Dermis microvascular lymphatic vessel endothelial cell (primary cell): Measurements from ENCODE around the gene BLOC1S1. TPM values are rescaled to one million over a fixed set of nuclear protein-coding genes. Genes with fewer than 3 reads are reported as not detected.
"Not testable (repeated sequence)": the region's sequence is repeated elsewhere in the genome, so short reads cannot be mapped to it uniquely, and the experiment has no call there.

ENCODE experiments used
- DNase-seq, 2 donors: peaks; one replicate each; pipeline versions ENCODE4 v3.0.0 to v3.0.0-alpha.2; 2010; ENCODE audit warnings: low read depth in 2 of 2
- total RNA-seq: library from RNA; depleted of rRNA; stranded (reverse); fragments of >200 nt; gene quantifications from 2 replicates; pipeline ENCODE4 v1.2.1, GENCODE V29; 2014

BLOC1S1 gene
- total RNA-seq, 1 donor from 2014 or later: 56.2 TPM

DNA sequence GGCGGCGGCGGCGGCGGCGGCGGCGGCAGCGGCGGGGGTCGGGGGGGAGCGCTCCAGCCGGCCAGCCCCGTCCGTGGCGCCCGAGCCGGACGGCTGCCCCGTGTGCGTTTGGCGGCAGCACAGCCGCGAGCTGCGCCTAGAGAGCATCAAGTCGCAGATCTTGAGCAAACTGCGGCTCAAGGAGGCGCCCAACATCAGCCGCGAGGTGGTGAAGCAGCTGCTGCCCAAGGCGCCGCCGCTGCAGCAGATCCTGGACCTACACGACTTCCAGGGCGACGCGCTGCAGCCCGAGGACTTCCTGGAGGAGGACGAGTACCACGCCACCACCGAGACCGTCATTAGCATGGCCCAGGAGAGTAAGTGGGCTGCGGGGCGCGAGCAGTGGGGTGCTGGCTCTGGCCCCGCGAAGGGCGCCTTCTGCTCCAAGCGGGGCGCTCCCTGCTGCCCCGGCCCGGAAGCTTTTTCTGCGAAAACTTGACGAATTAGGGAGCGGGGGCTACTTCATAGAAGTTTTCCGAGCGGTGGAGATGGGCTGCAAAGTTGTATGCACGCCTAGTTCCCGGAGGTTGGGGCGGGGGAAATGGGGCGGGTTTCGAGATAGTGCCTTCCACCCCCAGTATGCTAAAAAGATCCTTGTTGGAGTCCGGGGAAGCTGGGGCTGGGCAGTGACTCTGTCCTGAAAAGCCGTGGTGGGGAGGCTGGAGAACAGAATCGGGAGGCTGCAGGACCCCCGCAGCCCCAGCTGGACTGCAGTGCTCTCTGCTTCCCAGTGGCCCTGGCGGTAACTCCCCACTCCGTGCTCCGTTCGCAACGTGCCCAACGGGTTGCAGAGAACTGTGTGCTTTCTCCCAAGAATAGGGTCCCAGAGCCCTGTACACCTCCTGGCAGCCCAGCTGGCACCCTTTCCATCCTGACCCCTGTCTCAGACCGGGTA, 27.8 kb downstream of the BLOC1S1 start:
- DNase-seq: peak in 1 of 2 donors; percentile 60

DNA sequence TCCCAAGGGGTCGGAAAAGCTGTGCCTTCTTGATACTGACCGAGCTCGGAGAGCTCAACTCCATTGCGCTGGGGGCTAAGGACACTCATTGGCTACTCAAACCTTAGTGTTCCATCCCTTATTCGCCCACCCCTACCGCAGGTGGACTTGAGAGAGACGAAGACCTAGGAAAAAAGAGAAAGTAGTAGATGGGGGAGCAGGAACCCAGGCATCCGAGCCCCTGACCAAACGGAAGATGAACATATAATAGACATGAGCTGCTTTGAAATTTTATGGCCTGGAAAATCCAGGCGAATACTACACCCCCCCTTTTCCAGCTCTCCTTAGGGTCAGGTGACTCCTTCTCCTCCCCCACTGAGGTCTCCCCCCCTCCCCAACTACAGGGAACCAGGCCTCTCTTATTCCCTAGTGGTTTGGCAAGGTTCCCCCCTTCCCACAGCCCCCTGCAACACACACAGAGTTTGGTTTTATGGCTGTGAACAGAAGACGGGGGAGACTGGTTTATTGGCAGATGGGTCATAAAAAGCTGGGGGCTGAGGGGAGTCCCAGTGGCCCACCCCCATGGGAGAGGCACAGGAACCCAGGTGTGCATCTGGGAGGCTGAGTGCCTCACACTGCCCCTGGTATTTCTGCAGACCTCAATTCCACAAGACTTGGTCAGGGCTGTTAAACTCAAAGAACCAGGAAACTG, 28.6 kb downstream of the BLOC1S1 start:
- DNase-seq: no peak

DNA sequence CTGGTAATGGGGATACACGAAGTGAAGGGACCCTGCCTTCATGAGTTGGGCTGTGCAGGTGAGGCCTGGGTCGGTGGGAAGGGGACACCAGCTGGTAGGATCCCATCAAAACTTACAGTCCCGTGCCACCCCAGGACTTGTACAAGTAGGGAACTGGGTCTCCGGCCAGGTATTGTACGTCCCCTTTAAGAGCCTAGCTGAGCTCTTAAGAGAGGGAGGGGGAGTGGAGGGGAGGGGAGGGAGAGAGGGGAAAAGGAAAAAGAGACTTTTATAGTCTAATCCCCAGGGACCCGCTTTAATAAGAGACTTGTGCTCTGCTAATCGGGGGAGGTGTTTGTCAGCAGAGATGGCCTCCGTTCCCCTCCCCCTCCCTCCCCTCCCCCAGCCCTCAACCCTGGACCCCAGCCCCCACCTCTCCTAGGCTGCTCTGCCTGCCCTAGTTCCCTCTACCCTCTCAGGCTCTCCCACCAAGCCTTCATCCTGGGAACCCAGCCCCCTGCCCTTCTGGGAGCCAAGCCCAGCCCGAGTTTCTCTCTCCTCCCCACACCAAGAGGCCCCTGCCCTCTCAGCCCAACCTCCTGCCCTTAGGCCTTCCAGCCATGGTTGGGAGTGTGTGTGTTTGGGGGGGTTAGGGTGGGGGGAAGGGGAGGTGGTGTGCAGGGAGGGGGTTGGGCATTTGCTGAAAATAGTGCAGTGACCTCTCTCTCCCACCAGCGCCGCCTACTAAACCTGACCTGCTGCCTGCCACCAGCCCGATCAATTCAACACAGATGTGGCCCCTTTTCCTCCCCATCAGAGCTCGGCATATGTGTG, 29.7 kb downstream of the BLOC1S1 start:
- no peak for DNase-seq

DNA sequence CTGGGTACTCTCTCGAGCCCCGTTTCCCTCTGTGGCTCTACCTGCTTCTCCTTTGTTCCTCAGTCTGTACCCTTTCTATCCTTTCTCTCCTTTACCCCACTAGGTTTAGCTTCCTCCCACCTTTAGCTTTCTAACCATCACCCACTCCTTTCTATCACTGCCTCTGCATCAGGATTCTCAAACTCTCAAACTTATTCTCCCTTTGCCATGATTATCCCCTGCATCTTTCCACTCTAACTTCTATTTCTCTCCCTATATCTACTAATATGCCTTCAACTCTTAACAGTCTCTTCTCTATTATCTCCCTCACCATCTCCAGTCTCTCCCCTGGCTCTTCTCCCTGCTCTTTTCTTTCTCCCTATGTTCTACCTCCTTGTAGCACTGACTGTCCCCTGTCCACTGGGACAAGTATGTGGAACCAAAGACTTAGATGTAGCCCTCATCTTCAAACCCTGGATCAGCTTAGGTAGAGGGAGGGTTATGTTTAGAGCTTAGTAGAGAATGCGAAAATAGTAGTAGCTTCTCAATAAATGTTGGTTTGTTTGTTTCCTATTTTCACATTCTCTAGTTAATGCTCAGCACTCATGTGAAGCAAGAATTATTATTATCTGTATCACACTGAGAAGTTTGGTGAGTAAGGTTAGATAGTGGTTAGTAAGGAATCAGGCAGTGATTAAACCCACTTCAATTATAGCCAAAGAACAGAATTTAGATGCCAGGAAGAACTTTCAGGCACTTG, 30.5 kb downstream of the BLOC1S1 start:
- no peak for DNase-seq

DNA sequence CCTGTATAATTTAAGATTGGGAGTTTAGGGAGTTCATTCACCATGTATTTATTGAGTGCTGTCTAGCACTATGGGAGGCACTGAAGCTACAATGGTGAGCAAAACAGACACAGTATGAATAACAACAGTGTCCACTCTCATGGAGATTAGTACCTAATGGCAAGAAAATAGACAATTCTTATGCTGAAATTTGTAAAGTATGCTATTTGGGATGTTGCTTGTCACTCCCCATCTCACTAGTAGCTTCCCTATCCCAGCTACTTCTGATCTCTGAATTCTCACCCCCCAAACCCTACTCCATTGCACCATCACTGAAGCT, 31.0 kb downstream of the BLOC1S1 start:
- DNase-seq: no peak

DNA sequence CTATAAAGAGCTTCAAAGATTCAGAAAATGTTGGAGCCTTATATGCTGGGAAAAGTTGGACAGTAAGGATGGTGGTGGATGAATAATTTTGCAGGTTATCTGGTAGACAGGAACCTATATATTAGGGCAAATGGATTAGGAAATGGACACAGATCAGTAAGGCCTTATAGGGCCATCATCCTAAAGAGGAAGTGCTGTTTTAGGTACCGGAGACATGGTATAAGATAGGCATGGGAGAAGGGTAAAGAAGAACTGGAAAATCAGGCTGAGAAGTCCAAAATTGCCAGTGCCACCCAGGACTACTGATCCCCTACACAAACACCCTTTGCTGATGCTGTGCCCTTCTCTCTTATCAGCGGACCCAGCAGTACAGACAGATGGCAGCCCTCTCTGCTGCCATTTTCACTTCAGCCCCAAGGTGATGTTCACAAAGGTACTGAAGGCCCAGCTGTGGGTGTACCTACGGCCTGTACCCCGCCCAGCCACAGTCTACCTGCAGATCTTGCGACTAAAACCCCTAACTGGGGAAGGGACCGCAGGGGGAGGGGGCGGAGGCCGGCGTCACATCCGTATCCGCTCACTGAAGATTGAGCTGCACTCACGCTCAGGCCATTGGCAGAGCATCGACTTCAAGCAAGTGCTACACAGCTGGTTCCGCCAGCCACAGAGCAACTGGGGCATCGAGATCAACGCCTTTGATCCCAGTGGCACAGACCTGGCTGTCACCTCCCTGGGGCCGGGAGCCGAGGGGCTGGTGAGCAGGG, 32.6 kb downstream of the BLOC1S1 start:
- DNase-seq: no peak

DNA sequence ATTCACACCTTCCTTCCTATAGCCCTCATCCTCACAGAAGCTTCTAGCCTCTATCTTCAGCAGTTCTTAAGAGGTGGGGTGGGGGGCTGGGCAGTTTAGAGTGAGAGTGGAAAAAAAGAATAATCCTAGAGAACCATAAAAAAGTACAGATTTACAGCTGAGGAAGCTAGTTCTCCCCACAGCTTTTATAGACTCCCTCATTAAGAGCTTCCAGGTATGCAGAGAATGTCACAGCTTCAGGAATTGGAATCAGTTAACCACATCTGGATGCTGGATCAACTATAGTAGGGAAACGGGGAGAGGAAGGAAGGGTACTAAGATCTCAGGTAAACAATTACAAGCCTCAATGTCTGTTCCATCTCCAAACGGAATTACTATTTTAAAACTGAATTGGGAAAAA, 39.4 kb downstream of the BLOC1S1 start:
- no peak for DNase-seq

DNA sequence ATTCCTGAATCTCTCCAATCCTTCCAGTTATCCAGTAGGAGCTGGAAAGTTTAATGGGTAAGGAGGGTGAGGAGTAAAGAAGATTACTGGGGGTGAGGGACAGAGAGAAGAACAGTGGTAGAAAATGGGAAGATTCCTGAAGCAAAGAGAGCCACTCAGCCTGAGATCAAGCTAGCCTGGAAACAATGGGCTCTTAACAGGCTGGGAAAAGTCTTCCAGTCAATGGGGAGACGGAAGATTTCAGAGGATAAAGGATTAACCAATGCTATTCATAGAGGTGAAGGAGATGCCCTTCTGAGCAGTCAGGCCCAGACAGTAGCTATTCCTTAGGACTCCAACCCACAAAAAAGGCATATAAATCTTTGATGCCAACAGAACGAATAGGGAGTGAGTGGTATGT, 41.9 kb downstream of the BLOC1S1 start:
- DNase-seq: no peak

DNA sequence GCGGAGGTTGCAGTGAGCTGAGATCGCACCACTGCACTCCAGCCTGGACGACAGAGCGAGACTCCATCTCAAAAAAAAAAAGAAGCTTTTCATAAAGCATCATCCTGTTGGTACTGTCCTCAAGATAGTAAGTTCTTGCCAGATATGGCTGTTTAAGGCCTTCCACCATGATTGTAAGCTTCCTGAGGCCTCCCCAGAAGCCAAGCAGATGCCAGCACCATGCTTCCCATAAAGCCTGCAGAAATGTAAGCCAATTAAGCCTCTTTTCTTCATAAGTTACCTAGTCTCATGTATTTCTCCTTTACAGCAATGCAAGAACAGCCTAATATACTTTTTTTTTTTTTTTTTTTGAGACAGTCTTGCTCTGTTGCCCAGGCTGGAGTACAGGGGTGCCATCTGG, 42.7 kb downstream of the BLOC1S1 start:
- DNase-seq: not testable (repeated sequence)

DNA sequence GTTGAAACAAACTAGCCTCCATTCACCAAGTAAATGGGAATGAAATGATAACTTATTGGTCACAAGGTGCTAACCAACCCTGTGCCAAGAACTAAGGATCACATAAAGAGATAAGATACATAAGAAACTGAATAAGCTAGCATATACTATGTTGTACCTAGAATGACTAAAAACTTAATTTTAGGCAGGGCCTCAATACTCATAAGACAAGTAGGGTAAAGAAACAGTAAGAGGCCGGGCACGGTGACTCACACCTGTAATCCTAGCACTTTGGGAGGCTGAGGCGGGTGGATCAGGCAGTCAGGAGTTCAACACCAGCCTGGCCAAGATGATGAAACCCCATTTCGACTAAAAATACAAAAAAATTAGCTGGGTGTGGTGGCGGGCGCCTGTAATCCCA, 44.8 kb downstream of the BLOC1S1 start:
- DNase-seq: no peak

DNA sequence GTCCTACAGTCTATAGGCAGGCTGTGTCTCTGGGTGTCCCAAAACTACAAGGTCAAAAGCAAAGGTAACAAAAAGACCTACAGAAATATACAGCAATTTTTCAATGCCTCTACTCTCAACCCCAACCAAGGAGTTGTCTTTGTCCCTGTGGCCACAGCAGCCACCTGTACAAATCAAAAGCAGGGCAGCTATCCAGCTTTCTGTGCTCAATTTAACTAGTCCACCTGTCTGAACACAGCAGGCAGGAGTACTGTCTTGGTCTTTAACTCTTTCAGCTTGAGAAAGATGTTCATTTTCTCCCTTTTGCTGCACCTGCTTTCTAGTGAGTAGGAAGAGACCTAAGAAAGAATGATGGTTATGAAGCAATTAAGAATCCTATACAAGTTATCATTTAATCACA, 46.8 kb downstream of the BLOC1S1 start:
- DNase-seq: no peak

DNA sequence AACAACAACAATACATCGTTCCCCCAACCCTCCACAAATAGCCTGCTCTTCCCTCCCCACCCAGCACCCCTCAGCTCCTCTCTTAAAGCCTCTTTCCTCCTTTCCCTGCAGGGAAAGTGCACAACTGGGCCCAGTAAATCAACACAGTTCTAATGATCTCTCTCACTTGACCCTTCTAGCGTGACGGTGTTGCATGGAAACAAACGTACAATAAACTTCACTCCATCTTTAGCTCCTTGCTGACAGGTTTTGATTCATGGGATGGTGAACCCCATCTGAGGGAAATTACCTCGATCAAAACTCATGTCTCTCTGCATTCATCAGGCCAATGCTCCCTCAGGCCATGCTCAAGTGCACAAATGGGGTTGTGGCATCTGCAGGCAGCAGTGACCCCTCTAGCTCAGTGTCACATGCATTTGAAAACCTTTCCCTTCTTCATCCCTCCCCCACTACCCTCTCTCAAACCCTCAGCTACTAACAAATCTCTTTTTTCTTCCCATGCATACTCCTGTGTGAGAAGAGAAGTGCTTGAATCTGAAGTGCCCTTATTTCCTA, 50.0 kb downstream of the BLOC1S1 start:
- DNase-seq: no peak

DNA sequence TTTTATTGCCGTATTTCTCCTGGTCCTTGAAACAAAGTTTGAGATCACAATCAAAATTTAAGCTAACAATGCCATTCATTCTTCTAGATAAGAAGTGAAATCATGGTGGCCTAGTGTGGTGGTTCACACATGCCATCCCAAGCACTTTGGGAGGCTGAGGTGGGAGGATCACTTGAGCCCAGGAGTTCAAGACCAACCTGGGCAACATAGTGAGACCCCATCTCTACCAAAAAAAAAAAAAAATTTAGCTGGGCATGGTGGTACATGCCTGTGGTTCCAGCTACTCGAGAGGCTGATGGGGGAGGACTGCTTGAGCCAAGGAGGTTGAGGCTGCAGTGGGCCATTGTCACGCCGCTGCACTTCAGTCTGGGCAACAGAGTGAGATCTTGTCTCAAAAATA, 51.3 kb downstream of the BLOC1S1 start:
- DNase-seq: no peak

Other genes starting within 250 kb of the BLOC1S1 start
- not detected in 2 replicates for gene OR6C70, start 245.9 kb upstream of the BLOC1S1 start, total RNA-seq
- gene OR6C68, start 223.7 kb upstream of the BLOC1S1 start, total RNA-seq: not detected in 2 replicates
- not detected in 2 replicates for gene OR6C4, start 166.4 kb upstream of the BLOC1S1 start, total RNA-seq
- gene OR2AP1, start 143.6 kb upstream of the BLOC1S1 start, total RNA-seq: not detected in 2 replicates
- not detected in 2 replicates for gene OR10P1, start 79.2 kb upstream of the BLOC1S1 start, total RNA-seq
- gene ITGA7, start 8.1 kb upstream of the BLOC1S1 start, total RNA-seq: 0.13 and 0.26 TPM in 2 replicates
- 0.13 and 0.63 TPM in 2 replicates for gene RDH5, start 4.3 kb downstream of the BLOC1S1 start, total RNA-seq
- gene CD63, start 13.0 kb downstream of the BLOC1S1 start, total RNA-seq: 1,084 and 1,362 TPM in 2 replicates
- 1.3 TPM in 2 replicates for gene GDF11, start 27.1 kb downstream of the BLOC1S1 start, total RNA-seq
- 58.8 and 84.7 TPM in 2 replicates for gene SARNP, start 101.7 kb downstream of the BLOC1S1 start, total RNA-seq
- gene ORMDL2, start 102.0 kb downstream of the BLOC1S1 start, total RNA-seq: 25.3 and 26.2 TPM in 2 replicates
- gene DNAJC14, start 113.5 kb downstream of the BLOC1S1 start, total RNA-seq: 34.1 and 49.7 TPM in 2 replicates
- 0.51 and 0.63 TPM in 2 replicates for gene MMP19, start 126.9 kb downstream of the BLOC1S1 start, total RNA-seq
- 21.1 and 25.5 TPM in 2 replicates for gene PYM1, start 211.8 kb downstream of the BLOC1S1 start, total RNA-seq
- gene DGKA, start 215.1 kb downstream of the BLOC1S1 start, total RNA-seq: 18.0 and 18.9 TPM in 2 replicates
- gene PMEL, start 250.0 kb downstream of the BLOC1S1 start, total RNA-seq: 0.51 and 0.63 TPM in 2 replicates